ENCODE measurements around the gene ZNF787. TPM values are rescaled to one million over a fixed set of nuclear protein-coding genes. Genes with fewer than 3 reads are reported as not detected.

ZNF787 gene
- total RNA-seq, 1 experiment from 2014 or later: 51.0 TPM

DNA sequence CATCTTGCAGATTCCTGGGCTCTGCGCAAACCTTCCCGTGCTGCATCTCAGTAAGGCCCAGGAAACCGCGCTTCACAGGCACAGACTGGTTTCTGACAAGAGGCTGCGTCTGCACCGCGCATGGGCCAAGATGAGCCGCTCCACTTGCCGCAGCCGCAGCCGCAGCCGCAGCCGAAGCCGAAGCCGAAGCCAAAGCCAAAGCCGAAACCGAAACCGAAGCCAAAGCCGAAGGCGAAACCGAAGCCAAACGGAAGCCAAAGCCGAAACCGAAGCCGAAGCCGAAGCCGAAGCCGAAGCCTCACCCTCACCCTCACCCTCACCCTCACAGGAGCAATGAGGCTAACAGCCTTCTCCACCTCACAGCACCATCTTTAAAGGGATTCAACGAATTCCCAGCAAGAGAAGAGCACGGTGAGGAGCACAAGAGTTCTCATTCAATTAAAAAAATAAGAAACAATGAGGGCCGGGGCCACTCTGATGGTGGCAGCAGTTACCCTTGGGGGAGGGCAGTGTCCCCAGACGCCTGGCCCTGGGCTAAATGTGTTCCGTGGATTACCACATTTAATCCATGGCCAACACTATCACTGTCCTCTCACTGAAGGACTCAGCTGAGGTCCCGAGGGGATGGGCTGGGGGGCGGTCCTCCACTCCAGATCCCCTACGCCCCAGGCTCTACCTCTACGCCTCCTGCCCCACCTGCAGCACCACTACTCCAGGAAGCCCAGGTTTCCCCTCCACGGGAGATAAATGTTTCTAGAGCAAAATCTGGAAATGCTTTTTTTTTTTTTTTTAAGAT, 29.1 kb downstream of the ZNF787 start:
- Histone ChIP-seq H3K9me3 (ENCODE audit: low read depth, low read length, poor library complexity, severe bottlenecking) (no peaks in the 10 kb centered on the region), H3K4me1 (ENCODE audit: insufficient read depth, low read length, poor library complexity, severe bottlenecking) (peaks cover 10% of the 10 kb centered on the region), H3K27ac (ENCODE audit: low read depth, low read length, poor library complexity, severe bottlenecking) (peak overlapping the region; percentile 37), H3K27me3 (replicated peaks; ENCODE audit: insufficient read depth, low read depth, low read length, poor library complexity) (no peaks in the 10 kb centered on the region), H3K4me3 (ENCODE audit: low read depth, low read length, poor library complexity, severe bottlenecking) (no peak overlapping the region), H3K36me3 (ENCODE audit: insufficient read depth, low read length, poor library complexity, severe bottlenecking) (no peaks in the 10 kb centered on the region)
- no TSS peak for BruUV-seq (replicated peaks)
- CTCF ChIA-PET: interaction anchor here (0.9 kb wide), 1 partner anchor 13 kb away, joined by 3 read pairs; no protein-coding TSS in a partner anchor
- no peak for DNase-seq (ENCODE audit: low spot score)
- intact Hi-C loops (cut with micrococcal nuclease; ENCODE audit: unreplicated experiment): no loop called here
- TF ChIP-seq, protein P1, sequence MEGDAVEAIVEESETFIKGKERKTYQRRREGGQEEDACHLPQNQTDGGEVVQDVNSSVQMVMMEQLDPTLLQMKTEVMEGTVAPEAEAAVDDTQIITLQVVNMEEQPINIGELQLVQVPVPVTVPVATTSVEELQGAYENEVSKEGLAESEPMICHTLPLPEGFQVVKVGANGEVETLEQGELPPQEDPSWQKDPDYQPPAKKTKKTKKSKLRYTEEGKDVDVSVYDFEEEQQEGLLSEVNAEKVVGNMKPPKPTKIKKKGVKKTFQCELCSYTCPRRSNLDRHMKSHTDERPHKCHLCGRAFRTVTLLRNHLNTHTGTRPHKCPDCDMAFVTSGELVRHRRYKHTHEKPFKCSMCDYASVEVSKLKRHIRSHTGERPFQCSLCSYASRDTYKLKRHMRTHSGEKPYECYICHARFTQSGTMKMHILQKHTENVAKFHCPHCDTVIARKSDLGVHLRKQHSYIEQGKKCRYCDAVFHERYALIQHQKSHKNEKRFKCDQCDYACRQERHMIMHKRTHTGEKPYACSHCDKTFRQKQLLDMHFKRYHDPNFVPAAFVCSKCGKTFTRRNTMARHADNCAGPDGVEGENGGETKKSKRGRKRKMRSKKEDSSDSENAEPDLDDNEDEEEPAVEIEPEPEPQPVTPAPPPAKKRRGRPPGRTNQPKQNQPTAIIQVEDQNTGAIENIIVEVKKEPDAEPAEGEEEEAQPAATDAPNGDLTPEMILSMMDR (conservative IDR thresholded peaks at IDR 0.05; ENCODE audit: low read depth, low read length): no peak
- no peak for TF ChIP-seq EZH2 (IDR thresholded peaks at IDR 0.05; ENCODE audit: borderline replicate concordance, low read depth, low read length, poor library complexity, severe bottlenecking)
- POLR2A ChIA-PET (ENCODE audit: low non-redundant PET): no interaction called here

DNA sequence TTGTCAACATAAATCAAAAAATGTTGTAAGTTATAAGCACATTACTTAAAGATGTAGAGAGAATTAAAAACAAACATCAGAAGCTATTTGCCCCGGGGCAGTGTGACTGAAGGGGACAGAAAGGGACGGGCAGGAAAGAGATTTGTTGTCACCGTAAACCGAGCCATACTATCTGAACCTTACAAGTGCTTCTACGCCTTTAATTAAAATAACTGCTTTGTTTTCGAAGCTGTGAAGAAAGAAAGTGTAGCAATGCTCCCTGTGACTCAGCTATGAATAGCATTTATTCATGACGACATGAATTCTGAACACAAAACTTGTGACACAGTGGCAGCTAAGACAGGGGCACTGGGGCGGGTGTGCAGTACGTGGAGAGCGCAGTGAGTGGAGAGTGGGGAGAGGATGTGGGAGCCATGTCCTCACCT, 30.0 kb downstream of the ZNF787 start:
- ChIA-PET POLR2A (ENCODE audit: low non-redundant PET) (no interaction called here), CTCF (interaction anchor here (0.9 kb wide), 1 partner anchor 14 kb away, joined by 3 read pairs; no protein-coding TSS in a partner anchor)
- no peaks in the 10 kb centered on the region for H3K27me3 ChIP-seq (replicated peaks; ENCODE audit: insufficient read depth, low read depth, low read length, poor library complexity)
- TF ChIP-seq, protein P1 (conservative IDR thresholded peaks at IDR 0.05; ENCODE audit: low read depth, low read length): no peak
- TF ChIP-seq EZH2 (IDR thresholded peaks at IDR 0.05; ENCODE audit: borderline replicate concordance, low read depth, low read length, poor library complexity, severe bottlenecking): no peak
- BruUV-seq (replicated peaks): no TSS peak
- DNase-seq (ENCODE audit: low spot score): peak; percentile 52
- peak overlapping the region; percentile 37 for H3K27ac ChIP-seq (ENCODE audit: low read depth, low read length, poor library complexity, severe bottlenecking)
- H3K4me1 ChIP-seq (ENCODE audit: insufficient read depth, low read length, poor library complexity, severe bottlenecking): peaks cover 10% of the 10 kb centered on the region
- no peaks in the 10 kb centered on the region for H3K9me3 ChIP-seq (ENCODE audit: low read depth, low read length, poor library complexity, severe bottlenecking)
- H3K36me3 ChIP-seq (ENCODE audit: insufficient read depth, low read length, poor library complexity, severe bottlenecking): no peaks in the 10 kb centered on the region
- no peak overlapping the region for H3K4me3 ChIP-seq (ENCODE audit: low read depth, low read length, poor library complexity, severe bottlenecking)
- intact Hi-C loops (cut with micrococcal nuclease; ENCODE audit: unreplicated experiment): no loop called here

DNA sequence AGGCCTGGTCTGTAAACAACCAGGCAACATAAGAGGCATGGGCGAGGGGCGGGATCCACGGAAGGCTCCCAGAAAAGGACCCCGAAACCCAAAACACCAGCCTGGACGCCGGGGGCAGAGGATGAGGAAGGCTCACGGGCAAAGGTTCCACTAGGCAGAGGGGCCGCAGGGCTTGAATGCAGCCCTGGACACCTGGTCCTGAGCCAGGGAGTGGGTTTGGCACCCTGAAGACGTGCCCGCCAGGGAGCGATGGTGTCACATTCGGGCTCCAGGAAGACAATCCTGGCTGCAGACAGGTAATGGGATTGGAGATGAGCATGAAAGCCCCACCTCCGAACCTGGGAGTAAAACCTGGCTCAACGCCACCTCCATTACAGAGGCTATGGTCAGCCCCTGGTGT, 31.8 kb downstream of the ZNF787 start:
- Histone ChIP-seq H3K27me3 (replicated peaks; ENCODE audit: insufficient read depth, low read depth, low read length, poor library complexity) (no peaks in the 10 kb centered on the region), H3K4me1 (ENCODE audit: insufficient read depth, low read length, poor library complexity, severe bottlenecking) (peaks cover 10% of the 10 kb centered on the region), H3K9me3 (ENCODE audit: low read depth, low read length, poor library complexity, severe bottlenecking) (no peaks in the 10 kb centered on the region), H3K4me3 (ENCODE audit: low read depth, low read length, poor library complexity, severe bottlenecking) (no peak overlapping the region), H3K36me3 (ENCODE audit: insufficient read depth, low read length, poor library complexity, severe bottlenecking) (no peaks in the 10 kb centered on the region), H3K27ac (ENCODE audit: low read depth, low read length, poor library complexity, severe bottlenecking) (no peak overlapping the region)
- no peak for TF ChIP-seq EZH2 (IDR thresholded peaks at IDR 0.05; ENCODE audit: borderline replicate concordance, low read depth, low read length, poor library complexity, severe bottlenecking)
- TF ChIP-seq, protein P1 (conservative IDR thresholded peaks at IDR 0.05; ENCODE audit: low read depth, low read length): no peak
- no peak for DNase-seq (ENCODE audit: low spot score)
- BruUV-seq (replicated peaks): no TSS peak
- POLR2A ChIA-PET (ENCODE audit: low non-redundant PET): no interaction called here
- intact Hi-C loops (cut with micrococcal nuclease; ENCODE audit: unreplicated experiment): no loop called here
- CTCF ChIA-PET: no interaction called here
